GM18507 (cell line): Measurements from ENCODE around the gene FFAR1.

Experiments
- DNase-seq: peaks from one replicate; pipeline ENCODE4 v3.0.0; 2011; ENCODE audit warnings: low read depth; ENCODE audit not compliant: insufficient read length; ENCODE audit errors: extremely low spot score
- FAIRE-seq: peaks from 2 replicates; lab custom pipeline; 2011; peaks lifted over from hg19 to GRCh38; lab: Jason Lieb, UNC

The FFAR1 gene

DNA sequence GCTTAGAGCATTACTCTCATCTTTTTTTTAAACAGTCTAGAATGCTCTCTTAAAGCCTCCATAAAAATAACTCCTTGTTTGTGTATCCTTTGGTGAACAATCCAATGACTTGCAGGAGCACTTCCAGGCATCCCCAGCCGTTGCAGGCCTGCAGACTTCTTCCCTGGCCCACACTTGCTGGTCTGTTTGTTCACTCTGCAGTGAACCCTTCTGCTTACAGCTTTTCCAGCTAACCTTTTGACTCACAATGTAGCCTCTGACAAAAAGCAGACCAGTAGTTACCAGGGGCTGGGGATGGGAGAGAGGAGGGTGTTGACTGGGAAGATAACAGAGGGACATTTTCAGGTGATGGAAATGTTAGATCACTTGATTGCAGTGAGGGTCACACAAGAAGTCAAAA is 32.3 kb downstream of the FFAR1 start:
- FAIRE-seq (no peak), DNase-seq (no peak)

DNA sequence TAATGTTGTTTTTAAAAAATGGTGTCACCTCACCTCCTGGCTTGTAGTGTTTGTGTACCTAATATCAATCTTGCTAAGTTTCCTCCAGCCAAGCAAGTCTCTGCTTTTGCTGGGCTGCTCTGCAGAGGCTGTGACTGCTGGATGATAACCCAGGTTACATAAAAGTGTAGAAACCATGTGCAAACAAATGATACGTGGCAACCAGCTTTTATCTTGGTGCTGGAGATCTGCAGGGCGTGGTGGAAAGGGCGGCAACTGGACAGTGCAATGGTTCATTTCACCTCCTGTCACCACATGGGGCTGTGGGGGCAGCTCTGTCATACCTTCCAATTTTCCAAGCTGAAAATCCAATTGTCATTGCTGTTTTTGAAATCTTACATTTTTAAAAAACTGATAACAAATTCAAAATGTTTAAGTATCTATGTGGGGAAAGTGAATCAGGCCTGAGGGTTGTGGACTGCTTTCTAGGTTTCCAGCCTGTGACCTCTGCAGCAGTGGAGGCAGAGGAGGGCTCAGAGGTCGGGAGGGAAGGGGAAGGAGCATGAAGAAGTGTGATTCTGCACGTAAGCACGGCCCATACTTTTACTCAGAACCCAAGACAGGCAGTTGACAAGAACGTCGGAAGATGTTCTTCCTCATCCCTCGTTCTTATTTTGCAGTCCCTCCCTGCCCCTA is 32.9 kb downstream of the FFAR1 start:
- DNase-seq, result no peak
- FAIRE-seq, result no peak

DNA sequence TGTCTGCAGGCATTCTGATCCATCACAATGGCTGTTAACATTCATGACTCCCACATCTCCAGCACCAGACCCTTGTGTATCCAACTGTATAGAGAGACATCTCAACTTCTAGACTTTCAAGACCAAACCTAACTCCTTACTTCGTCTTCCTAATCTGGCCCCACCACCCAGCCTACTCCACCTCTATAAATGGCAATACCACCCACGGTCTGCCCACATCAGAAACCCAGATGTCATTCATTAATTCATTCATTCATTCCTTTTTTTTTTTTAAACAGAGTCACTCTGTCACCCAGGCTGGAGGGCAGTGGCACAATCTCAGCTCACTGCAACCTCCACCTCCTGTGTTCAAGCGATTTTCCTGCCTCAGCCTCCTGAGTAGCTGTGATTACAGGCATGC is 33.6 kb downstream of the FFAR1 start:
- DNase-seq, result no peak
- FAIRE-seq, result no peak

DNA sequence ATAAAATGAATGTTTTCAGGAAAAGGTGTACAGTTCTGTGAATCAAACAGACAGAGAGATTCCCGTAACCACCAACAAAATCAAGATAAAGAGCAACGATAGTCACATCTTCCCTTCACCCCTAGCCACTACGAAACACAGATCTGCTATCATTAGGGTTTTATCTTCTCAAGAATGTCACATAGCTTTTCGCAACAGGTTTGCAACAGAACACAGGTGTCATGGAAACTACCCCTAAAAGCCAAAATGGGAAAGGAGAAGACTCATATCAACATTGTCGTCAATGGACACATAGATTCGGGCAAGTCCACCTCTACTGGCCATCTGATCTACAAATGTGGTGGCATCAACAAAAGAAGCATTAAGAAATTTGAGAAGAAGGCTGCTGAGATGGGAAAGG is 34.2 kb downstream of the FFAR1 start:
- FAIRE-seq (no peak), DNase-seq (no peak)

DNA sequence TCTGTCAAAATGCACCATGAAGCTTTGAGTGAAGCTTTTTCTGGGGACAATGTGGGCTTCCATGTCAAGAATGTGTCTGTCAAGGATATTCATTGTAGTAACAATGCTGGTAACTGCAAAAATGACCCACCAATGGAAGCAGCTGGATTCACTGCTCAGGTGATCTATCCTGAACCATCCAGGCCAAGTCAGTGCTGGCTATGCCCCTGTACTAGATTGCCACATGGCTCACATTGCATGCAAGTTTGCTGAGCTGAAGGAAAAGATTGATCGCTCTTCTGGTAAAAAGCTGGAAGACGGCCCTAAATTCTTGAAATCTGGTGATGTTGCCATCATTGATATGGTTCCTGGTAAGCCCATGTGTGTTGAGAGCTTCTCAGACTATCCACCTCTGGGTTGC is 35.8 kb downstream of the FFAR1 start:
- FAIRE-seq, result no peak
- no peak for DNase-seq

DNA sequence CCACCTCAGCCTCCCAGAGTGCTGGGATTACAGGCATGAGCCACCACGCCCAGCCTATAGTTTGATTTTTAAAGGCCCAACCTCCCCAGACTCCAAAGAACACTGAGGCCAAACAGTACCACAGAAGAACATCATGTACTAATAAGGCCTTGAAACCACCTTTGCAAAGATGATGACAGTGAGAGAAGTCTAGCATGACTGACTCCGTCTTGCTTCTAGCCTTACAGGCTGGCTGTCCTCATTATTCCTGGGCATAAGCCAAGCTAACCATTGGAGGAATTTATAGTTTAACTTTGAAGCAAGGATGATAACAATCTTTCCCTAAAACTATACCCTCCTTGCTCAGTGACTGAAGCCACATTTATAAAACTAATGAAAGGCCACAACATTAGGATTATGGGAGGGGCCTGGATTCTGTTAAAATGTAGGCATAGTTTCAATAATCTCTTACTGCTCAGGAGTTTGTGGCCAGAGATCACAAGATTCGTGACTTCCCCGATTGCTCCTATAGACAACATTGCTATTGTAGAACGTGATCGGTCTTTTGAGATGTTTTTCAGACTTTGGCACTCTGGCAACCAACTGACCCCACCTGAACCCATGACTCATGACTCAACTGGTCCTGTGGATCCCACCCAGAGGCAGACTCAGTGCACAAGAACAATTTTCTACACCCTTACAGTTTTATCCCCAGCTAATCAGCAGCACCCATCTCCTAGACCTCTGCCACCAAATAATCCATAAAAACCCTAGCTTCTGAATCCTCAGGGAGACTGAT is 40.8 kb downstream of the FFAR1 start:
- FAIRE-seq, result no peak

DNA sequence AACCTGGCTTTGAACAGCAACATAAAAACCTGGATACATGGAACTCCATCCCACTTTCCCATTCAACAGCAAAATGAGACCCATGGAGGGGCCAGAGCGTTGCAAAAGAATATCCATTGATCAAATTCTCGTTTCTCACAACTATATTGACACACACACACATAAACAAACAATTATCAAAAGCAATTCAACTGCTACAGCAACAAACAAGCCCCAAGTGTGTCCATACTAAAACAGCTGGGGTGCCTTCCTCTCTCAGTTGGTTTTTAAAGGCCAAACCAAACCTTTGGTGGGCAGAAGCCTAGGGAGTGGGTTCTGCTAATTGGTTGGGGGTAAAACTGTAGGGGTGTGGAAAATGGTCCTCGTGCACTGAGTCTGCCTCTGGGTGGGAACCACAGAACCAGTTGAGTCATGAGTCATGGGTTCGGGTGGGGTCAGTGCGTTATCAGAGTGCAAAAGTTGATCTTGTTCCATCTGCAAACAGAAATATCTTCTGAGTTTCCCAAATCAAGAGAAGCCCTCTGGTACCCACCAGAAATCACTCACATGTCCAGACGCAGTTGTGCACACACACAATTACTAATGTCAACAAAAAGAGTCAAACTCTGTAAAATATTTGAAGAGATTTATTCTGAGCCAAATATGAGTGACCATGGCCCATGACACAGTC is 41.6 kb downstream of the FFAR1 start:
- DNase-seq (no peak), FAIRE-seq (no peak)

More for the DNA sequence above, 40.8 kb downstream of the FFAR1 start:
- no peak for DNase-seq

DNA sequence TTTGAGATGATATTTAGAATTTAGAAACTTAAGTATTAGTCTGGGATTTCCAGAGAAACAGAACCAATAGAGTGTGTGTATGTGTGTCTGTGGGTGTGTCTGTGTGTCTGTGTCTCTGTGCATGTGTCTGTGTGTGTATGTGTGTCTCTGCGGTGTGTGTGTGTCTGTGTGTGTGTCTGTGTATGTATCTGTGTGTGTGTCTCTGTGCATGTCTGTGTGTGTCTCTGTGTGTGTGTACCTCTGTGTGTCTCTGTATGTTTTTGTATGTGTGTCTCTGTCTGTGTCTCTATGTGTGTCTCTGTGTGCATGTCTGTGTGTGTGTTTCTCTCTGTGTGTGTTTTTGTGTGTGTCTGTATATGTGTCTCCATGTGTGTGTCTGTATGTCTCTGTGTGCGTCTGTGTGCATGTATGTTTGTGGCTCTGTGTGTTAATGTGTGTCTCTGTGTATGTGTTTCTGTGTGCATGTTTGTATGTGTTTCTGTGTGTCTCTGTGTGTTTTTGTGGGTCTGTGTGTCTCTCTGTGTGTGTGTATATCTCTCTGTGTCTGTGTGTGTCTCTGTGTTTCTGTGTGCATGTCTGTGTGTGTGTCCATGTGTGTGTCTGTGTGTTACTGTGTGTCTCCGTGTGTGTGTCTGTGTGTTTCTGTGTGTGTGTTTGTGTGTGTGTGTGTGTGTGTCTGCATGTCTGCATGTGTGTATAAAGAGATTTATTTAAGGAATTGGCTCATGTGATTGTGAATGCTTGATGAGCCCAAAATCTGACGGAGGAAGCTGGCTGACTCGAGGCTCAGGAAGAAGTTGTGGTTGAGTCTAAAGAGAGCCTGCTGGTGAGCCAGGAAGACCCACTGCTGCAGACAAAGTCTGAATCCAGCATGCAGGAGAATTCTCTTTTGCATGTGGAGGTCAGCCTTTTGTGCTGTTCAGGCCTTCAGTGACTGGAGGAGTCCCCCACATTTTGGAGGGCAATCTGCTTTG is 45.3 kb downstream of the FFAR1 start:
- DNase-seq, result no peak
- FAIRE-seq, result no peak

DNA sequence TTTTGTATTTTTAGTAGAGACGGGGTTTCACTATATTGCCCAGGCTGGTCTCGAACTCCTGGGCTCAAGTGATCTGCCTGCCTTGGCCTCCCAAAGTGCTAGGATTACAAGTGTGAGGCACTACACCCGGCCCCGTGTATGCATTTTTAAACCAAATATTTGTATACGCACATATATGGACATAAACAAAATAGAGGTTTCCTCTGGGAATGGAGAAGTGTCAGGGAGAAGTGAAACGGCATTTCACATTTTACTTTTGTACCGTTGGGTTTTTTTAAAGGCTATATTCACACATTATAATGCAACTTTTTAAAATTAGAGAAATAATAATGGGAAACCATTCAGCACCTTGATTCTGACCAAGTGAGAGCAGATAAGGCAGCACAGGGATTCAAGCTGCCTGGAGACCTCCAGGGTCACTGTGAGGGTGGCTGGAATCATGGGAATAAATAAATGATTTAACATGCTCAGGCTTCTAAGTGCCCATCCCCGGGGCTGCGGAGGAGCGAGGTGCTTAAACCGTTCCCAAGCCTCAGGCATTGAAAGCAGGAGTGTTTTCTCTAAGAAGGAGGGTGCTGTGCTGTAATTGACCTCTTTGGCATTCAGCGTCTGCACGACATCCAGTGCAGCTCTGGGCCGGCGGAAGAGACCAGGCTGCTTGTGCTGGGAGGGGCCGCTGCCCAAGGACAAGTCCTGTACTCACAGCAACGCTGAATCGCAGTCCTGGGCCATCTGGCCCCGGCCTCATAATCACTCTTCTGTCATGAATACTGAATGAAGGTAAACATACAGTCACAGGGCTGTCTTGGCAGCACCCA is 47.9 kb downstream of the FFAR1 start:
- no peak for DNase-seq

DNA sequence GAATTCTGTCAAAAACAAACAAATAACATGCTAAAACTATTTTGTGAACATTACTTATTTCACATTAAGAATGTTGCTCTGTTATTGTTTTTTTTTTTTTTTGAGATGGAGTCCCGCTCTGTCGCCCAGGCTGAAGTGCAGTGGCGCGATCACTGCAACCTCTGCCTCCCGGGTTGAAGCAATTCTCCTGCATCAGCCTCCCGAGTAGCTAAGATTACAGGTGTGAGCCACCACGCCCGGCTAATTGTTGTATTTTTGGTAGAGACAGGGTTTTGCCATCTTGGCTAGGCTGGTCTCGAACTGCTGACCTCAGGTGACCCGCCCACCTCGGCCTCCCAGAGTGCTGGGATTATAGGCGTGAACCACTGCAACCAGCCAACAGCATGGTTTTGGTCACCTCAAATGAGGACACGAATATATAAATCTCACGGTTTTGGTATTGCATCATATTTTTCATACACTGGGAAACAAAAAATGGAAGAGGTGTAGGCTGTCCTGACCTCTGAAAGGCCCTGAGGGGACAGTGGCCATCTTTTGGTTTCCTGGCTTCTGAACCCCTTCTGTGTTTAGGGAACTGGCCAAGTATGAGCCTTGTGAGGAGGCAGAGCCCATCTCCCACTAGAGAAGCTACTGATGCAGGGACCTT is 48.7 kb downstream of the FFAR1 start:
- no peak for DNase-seq
- no peak for FAIRE-seq

More for the DNA sequence above, 47.9 kb downstream of the FFAR1 start:
- no peak for FAIRE-seq

DNA sequence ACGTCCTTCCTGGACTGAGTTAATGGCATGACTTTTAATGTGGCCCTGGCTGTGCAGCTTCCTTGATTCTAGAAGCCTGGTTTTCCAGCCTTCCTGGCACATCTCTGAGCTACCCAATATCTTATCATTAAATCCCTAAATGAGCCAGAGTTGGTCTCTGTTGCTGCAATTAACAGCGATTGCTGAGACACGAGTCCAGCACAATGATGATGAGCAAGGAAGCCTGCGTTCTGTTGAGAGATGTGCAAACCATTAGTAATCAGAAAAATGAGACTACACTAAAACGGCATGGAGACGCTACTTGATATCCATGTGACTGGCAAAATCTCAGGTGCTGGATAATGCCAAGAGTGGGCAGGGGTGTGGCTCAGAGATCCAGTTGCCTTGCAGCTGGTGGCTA is 49.4 kb downstream of the FFAR1 start:
- no peak for FAIRE-seq
- no peak for DNase-seq
